Stromal cell of bone marrow (primary cell): ENCODE measurements around the gene VSTM5.
"Not testable (repeated sequence)": the region's sequence is repeated elsewhere in the genome, so short reads cannot be mapped to it uniquely, and the experiment has no call there.

Source experiments
- DNase-seq: peaks from one replicate; pipeline ENCODE4 v3.0.0-alpha.2; 2012; ENCODE audit warnings: low read depth

Gene VSTM5

GRCh38 chr11:93796441-93797231 lies 53.8 kb downstream of the VSTM5 start:
- DNase-seq, result no peak

- no peak for DNase-seq
Measured at GRCh38 chr11:93791493-93791892, 58.9 kb downstream of the VSTM5 start.

GRCh38 chr11:93784935-93785360 lies 65.5 kb downstream of the VSTM5 start:
- DNase-seq, result no peak

- peak; percentile 92 for DNase-seq
Measured at GRCh38 chr11:93784145-93784934, 66.1 kb downstream of the VSTM5 start, which contains the start of gene MED17. MED17 (plus strand) TSS chr11:93784282; CDS start chr11:93784514, 232 bp downstream.

- no peak for DNase-seq
Measured at GRCh38 chr11:93783765-93784144, 66.7 kb downstream of the VSTM5 start.

GRCh38 chr11:93783362-93783761 lies 67.1 kb downstream of the VSTM5 start:
- DNase-seq, result no peak

- no peak for DNase-seq
Measured at GRCh38 chr11:93775289-93775688, 75.1 kb downstream of the VSTM5 start.

- DNase-seq, result not testable (repeated sequence)
Measured at GRCh38 chr11:93774560-93774959, 75.9 kb downstream of the VSTM5 start.

GRCh38 chr11:93773601-93774200 lies 76.7 kb downstream of the VSTM5 start:
- no peak for DNase-seq

GRCh38 chr11:93773045-93773477 lies 77.4 kb downstream of the VSTM5 start:
- no peak for DNase-seq

GRCh38 chr11:93772123-93772522 lies 78.3 kb downstream of the VSTM5 start:
- no peak for DNase-seq

- no peak for DNase-seq
Measured at GRCh38 chr11:93770160-93770559, 80.3 kb downstream of the VSTM5 start.
